HG03571 (cell line): ENCODE measurements around the gene MYMK.
"Not testable (repeated sequence)": the region's sequence is repeated elsewhere in the genome, so short reads cannot be mapped to it uniquely, and the experiment has no call there.

Experiments
- ATAC-seq: cut with Tn5 transposase; IDR thresholded peaks from one replicate; pipeline ENCODE4 v1.9.1; 2021; ENCODE audit not compliant: unreplicated experiment

Gene MYMK, protein sequence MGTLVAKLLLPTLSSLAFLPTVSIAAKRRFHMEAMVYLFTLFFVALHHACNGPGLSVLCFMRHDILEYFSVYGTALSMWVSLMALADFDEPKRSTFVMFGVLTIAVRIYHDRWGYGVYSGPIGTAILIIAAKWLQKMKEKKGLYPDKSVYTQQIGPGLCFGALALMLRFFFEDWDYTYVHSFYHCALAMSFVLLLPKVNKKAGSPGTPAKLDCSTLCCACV

DNA sequence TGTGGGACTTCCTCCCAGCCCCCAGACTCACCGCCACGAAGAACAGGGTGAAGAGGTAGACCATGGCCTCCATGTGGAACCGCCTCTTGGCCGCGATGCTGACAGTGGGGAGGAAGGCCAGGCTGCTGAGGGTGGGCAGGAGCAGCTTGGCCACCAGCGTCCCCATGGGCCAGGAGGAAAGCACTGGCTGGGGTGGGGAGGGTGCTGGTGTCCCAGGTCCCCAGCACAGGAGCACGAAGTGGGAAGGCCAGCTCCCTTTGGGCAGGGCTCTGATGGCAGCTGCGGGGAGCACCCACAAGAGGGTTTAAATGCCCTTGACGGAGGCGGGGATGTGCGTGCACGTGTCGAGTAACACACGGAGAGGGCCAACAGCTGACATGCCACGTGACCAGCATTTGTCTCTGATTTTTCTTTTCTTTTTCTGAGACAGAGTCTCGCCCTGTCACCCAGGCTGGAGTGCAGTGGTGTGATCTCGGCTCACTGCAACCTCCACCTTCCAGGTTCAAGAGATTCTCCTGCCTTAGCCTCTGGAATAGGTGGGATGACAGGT is at the start of gene MYMK:
Gene MYMK, minus strand, starts transcription at position 281 of the 550 bp plus-strand sequence. Its CDS starts 115 bp downstream, at position 166.
- ATAC-seq: no peak

- ATAC-seq: no peak
Measured at GRCh38 chr9:133573791-133574515, 49.2 kb upstream of the MYMK start.

DNA sequence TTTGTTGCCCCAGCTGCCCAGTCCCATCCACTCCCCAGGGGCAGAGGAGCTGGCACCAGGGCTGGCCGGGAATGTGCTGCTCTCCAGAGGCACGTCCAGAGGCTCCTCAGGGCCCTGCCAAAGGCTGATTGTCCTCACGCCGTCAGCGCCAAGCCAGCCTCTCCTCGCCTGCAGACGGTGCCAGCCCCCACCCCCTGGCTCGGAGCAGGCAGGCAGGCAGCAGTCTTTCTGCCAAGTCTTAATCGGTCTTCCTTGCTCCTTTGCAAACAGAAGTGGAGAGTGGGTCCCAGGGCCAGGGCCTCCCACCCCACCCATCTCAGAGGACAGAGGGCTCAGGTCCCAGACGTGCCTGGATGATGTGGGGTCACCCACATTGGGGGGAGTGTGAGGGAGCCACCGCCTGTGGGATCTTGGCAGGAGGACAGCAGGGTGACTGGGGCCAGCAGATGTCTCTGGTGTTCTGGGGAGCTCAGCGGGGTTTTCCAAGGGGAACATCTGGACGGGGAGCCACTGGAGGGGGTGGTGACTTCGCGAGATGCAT is 48.1 kb upstream of the MYMK start:
- no peak for ATAC-seq

GRCh38 chr9:133571896-133572595 is 47.3 kb upstream of the MYMK start:
- no peak for ATAC-seq

DNA sequence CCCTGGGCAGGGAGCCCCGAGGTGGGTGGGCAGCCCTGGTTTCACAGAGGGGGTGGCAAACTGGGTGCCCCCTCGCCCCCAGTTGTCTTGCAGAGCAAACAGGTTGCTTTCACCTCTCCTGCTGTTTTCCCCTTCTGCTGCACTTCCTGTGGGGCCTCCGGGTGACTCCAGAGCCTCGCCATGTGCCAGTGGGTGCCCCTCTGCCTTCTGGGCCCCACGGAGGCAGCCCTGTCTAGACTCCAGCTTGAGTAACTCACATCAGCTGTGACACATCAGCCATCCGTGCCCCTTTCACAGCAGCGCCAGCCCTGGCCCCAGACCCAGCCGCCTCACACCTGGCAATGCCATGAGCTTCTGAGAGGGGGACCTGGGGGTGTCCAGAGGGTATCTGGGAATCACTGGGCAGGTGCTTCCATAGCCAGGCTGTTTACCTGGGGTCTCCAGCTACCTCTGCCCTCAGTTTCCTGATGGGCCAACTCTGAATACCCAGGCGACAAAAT is 46.7 kb upstream of the MYMK start:
- ATAC-seq: no peak

- ATAC-seq: no peak
Measured at GRCh38 chr9:133570691-133571080, 45.9 kb upstream of the MYMK start.

DNA sequence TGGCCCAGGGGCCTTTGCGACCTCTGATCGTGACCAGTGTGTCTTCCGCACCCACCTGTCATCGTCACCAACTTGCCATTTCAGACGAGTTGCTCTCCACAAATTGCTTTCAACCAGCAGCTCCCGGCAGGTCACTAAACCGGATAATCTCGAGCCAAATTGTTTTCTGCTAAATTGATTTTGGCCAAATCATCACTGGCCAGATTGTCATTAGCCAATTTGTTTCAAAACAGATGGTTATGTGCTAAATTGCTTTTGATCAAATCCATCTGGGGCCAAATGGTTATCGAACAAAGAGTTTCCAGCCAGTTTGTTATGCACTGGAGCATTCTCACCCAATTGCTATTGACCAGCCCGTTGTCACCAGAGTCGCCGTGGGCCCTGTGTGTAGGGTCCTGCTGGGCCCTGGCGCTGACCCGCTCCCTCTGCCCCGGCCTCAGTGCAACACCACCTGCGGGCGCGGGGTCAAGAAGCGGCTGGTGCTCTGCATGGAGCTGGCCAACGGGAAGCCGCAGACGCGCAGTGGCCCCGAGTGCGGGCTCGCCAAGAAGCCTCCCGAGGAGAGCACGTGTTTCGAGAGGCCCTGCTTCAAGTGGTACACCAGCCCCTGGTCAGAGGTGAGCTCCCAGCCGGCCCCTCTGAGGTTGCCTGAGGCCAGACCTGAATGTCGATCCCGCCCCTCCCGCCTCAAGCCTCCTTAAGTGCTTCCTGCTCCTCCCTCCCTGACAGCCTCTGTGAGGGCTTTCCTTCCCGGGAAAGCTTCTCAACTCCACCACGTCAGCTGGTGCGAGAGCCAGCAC is 45.3 kb upstream of the MYMK start:
- no peak for ATAC-seq

DNA sequence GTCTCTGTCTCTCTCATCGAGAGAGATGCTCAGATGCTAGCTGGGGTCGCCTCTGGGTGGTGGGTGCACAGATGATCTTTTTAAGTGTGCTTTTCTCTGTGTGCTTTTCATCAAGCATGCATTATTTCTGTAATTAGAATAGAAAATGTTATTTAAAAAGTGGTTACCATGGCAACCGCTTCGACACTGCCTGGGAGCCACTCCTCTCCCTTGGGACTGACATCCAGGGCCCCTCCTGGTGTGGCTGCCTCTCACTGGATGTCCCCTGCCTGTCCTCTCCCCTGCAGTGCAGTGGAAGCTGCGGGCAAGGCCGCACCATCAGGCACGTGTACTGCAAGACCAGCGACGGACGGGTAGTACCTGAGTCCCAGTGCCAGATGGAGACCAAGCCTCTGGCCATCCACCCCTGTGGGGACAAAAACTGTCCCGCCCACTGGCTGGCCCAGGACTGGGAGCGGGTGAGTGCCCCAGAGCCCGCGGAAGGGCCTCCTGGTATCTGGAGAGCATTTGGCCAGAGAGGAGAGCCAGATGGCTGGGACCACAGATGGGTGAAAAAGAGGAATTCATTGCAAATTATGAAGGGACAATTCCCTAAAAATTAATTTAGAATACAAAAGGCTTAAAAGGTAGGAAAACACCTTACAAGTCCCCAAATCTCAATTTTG is 44.5 kb upstream of the MYMK start:
- ATAC-seq: no peak

- no peak for ATAC-seq
Measured at GRCh38 chr9:133568186-133568585, 43.4 kb upstream of the MYMK start.

DNA sequence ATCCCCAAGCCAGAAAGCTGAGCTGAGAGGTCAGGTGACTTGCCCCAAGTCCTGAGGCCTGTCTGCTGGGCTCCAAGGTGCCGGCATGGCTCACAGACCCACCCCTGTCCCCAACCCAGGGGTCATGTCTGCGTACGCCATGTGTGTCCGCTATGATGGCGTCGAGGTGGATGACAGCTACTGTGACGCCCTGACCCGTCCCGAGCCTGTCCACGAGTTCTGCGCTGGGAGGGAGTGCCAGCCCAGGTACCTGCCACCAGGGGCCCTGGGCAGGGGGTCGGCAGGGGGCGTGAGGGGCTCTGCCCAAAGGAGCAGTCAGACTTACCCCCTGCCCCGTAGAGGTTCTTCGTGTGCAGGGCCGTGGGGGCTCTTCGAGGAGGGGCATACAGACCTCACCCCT is 42.1 kb upstream of the MYMK start:
- ATAC-seq: no peak

DNA sequence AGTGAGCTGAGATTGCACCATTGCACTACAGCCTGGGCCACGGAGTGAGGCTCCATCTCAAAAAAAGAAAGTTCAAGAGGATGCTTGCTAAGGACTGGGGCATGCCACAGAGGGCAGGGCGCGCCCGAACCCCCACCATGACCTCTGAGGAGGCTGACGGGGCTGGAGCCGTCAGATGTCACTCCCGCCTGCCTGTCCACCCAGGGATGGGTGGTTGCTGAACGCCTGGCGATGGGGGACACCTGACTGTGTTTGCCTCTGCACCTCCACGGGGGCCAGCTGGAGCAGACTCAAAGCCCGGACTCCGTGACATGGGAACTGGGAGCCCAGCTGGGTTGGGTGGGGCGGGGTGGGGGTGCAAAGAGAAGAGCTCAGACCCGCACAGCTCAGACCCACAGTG is 41.6 kb upstream of the MYMK start:
- ATAC-seq: no peak

DNA sequence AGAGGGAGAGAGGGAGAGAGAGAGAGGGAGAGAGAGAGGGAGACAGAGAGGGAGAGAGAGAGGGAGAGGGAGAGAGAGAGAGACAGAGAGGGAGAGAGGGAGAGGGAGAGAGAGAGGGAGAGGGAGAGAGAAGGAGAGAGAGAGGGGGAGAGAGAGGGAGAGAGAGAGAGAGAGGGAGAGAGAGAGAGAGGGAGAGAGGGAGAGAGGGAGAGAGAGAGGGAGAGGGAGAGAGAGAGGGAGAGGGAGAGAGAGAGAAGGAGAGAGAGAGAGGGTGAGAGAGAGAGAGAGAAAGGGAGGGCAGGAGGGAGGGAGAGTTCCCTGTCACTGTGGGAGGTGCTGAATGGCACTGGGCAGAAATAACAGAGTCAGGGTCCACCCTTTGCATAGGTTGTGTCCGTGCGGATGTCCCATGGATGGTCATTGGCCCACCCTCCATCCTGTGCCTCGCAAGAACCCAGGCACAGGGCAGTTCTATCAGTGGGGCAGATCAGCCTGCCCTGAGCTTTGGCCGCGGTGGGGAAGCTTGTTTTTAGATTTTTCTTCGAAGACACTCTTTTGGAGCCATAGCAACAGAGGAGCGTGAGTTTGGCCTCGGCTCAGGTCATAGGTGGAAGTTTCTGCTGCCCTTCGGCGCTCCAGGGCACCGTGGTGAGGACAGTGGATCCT is 39.8 kb upstream of the MYMK start:
- no peak for ATAC-seq

- not testable (repeated sequence) for ATAC-seq
Measured at GRCh38 chr9:133563814-133564213, 39.1 kb upstream of the MYMK start.

- ATAC-seq: no peak
Measured at GRCh38 chr9:133563291-133563796, 38.6 kb upstream of the MYMK start.

GRCh38 chr9:133562611-133563290 is 38.0 kb upstream of the MYMK start:
- ATAC-seq: no peak

DNA sequence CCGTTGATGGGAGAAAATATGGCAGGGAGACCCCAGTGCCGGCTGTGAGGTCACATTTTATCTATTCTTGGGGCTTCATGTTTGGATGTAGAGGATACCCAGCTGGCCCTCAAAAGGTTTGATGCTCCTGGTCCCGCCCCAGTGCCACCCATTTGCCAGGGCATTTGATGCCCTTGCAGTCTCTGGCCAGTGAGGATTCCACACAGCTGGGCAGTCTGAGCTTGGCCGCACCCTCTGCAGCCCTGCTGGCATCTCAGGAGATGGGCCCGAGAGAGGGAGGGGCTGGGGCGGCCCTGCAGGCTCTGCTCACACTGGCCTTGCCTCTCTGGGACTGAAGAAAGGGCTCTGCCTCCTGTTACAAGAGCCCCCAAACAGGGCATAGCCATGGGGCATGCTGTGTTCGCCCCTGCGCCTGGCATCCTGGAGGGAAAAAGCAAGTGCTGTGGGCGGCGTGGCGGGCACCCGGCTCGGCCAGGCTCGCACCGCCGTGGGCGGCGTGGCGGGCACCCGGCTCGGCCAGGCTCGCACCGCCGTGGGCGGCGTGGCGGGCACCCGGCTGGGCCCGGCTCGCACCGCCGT is 37.3 kb upstream of the MYMK start:
- no peak for ATAC-seq

DNA sequence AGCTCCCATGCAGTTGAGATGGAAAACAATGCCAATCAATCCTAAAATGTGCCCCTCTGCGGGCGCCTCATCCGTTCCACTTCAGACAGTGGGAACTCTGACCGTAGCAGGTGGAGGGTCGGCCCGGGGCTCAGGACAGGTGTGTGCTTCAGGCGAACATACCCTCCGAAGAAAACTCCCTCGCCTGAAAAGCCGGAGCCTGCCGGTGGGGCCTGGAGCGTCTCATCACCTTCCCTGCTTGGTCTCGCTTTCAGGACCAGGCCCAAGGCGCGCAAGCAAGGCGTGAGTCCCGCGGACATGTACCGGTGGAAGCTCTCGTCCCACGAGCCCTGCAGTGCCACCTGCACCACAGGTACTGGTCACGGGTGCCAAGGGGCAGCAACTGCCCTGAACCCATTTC is 36.2 kb upstream of the MYMK start:
- ATAC-seq: no peak

DNA sequence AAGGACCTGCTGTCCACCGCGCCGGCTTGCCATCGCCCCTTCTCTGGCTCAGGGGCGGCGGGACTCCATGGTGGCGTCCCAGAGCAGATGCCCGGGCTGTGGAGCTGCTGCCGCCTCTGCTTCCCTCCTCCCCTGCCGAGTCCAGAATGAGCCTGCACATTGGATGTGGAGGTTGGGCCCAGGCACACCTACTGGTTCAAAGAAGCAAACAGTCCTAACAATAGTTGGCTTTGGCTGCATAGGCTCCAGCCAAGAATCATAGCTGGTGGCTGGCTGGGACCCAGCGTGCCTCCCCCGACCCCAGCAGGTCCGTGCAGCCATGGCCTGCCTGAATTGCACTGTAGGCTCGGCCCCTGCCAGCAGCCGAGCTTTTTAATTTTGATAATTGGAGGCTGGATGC is 35.6 kb upstream of the MYMK start:
- no peak for ATAC-seq
